ENCODE results near the gene SELE. TPM values are rescaled to one million over a fixed set of nuclear protein-coding genes. Genes with fewer than 3 reads are reported as not detected.

Gene SELE, protein sequence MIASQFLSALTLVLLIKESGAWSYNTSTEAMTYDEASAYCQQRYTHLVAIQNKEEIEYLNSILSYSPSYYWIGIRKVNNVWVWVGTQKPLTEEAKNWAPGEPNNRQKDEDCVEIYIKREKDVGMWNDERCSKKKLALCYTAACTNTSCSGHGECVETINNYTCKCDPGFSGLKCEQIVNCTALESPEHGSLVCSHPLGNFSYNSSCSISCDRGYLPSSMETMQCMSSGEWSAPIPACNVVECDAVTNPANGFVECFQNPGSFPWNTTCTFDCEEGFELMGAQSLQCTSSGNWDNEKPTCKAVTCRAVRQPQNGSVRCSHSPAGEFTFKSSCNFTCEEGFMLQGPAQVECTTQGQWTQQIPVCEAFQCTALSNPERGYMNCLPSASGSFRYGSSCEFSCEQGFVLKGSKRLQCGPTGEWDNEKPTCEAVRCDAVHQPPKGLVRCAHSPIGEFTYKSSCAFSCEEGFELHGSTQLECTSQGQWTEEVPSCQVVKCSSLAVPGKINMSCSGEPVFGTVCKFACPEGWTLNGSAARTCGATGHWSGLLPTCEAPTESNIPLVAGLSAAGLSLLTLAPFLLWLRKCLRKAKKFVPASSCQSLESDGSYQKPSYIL
- total RNA-seq (2014; rRNA removed; shearing (Covaris generic)), result not detected in 2 replicates

DNA sequence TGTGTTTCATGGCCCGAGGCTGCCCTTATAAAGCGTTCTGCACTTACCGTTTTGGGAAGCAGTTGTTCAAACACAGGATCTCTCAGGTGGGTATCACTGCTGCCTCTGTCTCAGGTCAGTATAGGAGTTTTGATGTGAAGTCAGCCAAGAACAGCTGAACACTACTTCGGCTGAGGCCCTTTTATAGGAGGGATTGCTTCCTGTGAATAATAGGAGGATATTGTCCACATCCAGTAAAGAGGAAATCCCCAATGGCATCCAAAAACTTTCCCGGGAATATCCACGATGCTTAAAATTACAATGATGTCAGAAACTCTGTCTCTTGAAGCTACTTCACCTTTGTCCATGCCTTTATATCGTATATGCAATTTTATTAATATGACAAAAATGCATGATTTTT, at the start of gene SELE:
Gene SELE, minus strand, starts transcription at position 156 of the 400 bp plus-strand sequence. CDS start 467 bp downstream, outside the sequence.
- no peak for DNase-seq (ENCODE audit: low spot score)
- in situ Hi-C loops (cut with HindIII; ENCODE audit: low sequenced_read_pairs), result no loop called here

DNA sequence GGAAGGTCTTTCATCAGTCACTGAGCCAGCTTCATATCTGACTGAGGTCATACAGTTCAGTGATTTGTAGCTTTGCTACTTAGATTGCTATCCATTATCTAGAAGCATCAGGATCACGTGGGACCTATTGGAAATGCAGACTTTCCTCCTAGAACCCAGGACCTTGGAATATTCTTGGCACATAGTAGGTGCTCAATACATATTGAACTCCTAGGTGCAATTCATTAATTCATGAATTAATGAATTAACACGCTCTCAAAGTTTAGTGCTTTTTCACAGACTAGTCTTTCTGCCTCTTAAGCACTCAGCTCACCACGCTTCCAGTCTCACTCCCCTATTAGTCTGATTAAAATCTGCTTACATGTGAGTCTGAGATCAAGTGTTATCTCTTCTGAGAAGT, 48.7 kb upstream of the SELE start:
- in situ Hi-C loops (cut with HindIII; ENCODE audit: low sequenced_read_pairs), result no loop called here
- DNase-seq (ENCODE audit: low spot score), result no peak

DNA sequence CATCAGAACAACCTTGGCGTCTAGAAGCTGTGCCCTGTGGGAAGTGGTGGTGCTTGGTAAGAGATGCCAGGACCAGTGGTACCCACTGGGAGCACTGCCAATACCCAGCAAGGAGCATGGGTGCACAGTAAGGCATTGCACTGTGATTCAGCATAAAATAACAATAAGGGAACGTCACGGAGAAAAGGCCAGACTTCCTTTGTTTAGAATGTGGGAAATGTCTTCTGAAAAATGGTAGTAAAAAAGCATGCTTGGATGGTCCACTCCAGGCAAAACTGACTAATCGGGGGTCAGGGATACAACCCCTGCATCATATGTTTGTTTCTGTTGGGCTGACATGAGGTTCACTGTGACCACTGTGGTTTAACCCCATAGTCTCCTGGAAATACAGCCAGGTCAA, 46.1 kb upstream of the SELE start:
- no peak for DNase-seq (ENCODE audit: low spot score)
- in situ Hi-C loops (cut with HindIII; ENCODE audit: low sequenced_read_pairs), result no loop called here

DNA sequence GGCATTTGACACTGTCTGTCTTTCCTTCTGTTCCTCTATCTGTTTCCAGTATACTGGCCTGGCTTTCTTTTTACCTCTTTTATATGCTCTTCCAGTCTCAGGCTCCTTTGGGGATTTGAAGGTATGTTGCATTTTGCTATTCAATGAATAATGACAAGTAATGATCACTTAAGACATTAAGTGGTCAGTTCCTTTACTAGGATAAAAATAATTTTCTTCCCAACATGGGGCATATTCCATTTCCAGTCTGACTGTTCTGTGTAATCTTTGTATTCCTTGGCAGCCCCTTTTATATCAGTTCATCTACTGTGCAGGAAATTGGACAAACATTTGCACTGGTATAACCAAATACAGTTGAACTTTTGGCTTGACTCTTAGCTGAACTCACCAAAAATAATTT, 45.3 kb upstream of the SELE start:
- in situ Hi-C loops (cut with HindIII; ENCODE audit: low sequenced_read_pairs), result no loop called here
- DNase-seq (ENCODE audit: low spot score), result no peak

DNA sequence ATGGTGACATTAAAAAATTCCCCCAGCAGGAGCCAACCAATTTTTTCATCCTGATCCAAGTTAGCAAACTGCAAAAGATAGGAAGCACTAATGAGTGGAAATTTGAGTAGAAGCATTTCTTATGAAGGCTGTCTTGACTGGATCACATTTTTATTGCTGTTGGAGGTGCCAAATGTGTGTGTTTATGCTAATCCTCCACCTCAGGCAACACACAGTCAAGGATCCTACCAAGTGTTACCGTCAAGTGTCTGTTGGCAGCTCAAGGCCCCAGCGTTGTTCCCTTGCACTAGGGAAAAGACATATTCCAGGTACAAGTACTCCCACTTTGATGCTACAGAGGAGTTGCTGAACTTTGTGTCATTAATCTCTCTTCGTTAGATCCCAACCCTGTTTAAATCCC, 42.6 kb upstream of the SELE start:
- DNase-seq (ENCODE audit: low spot score), result no peak
- in situ Hi-C loops (cut with HindIII; ENCODE audit: low sequenced_read_pairs), result no loop called here

DNA sequence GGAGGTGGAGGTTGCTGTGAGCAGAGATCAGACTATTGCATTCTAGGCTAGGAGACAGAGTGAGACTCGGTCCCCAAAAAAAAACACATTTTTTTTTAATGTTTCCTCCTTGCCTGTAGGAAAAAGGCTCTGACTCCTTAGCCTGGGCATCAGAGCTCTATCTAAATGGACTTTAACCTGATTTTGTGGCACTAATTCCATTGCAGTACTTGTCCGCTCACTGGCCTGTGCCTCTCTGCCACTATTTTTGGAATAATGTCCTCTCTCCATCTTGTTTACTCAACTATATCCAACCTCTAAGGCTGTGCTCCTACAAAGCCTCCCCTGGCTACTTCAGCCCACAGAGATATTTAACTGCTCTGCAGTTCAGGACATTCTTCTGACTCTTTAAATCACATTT, 34.3 kb upstream of the SELE start:
- in situ Hi-C loops (cut with HindIII; ENCODE audit: low sequenced_read_pairs), result no loop called here
- no peak for DNase-seq (ENCODE audit: low spot score)

DNA sequence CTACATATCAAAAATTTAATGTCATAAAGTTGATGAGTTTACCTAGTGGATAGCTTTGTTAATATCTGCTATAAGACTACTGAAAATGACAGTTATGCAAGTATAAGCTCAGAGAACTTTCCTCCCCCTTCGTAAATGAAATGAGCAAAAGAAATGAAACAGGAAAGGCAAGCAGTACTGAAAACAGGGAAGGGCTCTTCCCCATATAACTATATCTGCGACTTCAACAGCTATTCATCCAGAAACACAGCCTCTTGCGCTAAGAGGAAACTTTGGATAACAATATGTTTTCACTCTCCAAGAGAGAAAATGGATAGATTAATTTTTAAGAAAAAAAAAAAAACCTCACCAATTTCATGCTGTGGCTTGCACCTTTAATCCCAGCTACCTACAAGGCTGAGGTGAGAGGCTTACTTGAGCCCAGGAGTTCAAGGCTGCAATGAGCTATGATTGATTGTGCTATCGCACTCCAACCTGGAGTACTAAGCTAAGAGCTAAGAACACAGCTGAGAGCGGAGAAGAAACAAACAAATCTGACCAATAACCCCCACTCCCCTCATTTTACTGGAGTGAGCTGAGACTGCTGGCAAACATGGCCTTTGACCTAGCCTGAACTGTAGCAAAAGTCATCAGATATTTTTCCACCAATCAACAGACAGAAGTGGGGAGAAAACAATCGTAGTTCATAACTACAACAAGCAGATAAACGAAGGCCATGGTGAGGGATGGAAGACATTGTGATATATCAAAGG, 31.9 kb upstream of the SELE start:
- no peak for DNase-seq (ENCODE audit: low spot score)
- in situ Hi-C loops (cut with HindIII; ENCODE audit: low sequenced_read_pairs), result no loop called here

DNA sequence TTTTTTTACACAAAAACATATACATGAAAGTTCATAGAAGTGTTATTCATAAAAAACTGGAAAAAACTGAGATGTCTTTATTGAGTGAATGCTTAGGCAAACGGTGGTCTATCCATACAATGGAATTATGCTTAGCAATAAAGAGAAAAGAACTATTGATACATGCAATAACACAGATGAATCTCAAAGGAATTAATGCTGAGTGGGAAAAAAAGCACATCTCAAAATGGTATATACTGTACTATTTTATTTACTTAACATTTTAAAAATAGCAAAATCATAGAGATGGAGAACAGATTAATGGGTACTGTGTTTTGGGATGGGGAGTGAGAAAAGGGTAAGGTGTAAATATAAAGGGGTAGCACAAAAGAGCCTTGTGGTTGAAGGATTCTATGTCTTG, 31.0 kb upstream of the SELE start:
- no peak for DNase-seq (ENCODE audit: low spot score)
- in situ Hi-C loops (cut with HindIII; ENCODE audit: low sequenced_read_pairs), result no loop called here

DNA sequence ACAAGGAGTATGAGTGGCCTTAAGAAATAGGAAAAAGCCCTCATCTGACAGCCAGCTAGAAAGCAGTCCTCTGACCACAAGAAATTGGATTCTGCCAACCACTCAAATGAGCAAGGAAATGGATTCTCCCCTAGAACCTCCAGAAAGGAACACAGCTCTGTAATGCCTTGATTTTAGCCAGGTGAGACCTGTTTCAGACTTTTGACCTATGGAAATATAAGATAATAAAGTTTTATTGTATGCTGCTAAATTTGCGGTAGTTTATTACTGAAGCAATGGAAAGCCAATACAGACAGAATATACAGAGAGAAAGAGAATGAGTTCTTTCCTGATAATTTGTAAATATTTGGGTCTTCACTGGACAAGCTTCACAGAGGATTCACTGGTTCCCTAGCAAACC, 28.8 kb upstream of the SELE start:
- no peak for DNase-seq (ENCODE audit: low spot score)
- in situ Hi-C loops (cut with HindIII; ENCODE audit: low sequenced_read_pairs), result no loop called here

DNA sequence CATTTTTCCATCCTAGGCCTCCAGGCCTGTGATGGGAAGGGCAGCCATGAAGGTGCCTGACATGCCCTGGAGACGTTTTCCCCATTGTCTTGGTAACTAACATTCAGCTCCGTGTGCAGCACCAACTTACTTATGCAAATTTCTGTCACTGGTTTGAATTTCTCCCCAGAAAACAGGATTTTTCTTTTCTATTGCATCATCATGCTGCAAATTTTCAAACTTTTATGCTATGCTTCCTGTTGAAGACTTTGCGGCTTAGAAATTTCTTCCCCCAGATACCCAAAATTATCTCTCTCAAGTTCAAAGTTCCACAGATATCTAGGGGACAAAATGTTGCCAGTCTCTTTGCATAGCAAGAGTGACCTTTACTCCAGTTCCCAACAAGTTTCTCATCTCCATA, 25.2 kb upstream of the SELE start:
- DNase-seq (ENCODE audit: low spot score), result no peak
- in situ Hi-C loops (cut with HindIII; ENCODE audit: low sequenced_read_pairs), result no loop called here

DNA sequence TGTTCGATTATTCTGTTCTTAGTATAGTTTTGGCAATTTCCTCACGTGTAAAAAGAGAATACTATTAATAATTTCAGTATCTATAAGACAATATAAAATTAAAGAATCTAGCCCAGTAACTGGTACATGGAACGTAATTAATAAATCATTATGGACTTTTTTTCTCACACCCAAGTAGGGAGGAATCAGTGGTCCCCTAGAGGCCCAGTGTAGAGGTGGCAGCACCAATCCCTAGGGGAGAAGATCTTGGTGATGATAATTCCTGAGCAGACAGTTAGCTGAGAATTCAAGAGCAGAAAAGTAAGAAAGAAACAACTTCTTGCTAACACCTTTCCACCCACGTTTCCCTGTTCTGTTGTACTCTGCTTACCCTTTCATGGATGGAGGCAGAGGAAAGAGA, 19.7 kb upstream of the SELE start:
- DNase-seq (ENCODE audit: low spot score), result no peak
- in situ Hi-C loops (cut with HindIII; ENCODE audit: low sequenced_read_pairs), result no loop called here

DNA sequence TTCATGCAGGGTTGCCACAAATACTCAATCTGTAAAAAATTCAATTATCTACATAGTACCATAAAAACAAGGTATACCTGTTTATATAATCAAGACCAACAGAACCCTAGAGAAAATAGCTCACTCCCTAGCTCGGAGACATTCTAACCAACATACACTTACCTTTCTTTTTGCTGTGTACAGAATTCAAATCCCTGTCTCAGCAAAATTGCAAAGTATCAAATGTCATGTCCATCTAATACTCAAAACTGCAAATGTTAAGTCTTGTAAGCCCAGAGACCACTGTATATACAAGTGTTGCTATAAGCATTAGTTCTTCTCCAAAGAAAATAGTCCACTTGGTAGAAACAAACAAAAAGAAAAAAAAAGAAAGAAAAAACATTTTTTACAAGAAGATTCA, 16.2 kb upstream of the SELE start:
- in situ Hi-C loops (cut with HindIII; ENCODE audit: low sequenced_read_pairs), result no loop called here
- no peak for DNase-seq (ENCODE audit: low spot score)

DNA sequence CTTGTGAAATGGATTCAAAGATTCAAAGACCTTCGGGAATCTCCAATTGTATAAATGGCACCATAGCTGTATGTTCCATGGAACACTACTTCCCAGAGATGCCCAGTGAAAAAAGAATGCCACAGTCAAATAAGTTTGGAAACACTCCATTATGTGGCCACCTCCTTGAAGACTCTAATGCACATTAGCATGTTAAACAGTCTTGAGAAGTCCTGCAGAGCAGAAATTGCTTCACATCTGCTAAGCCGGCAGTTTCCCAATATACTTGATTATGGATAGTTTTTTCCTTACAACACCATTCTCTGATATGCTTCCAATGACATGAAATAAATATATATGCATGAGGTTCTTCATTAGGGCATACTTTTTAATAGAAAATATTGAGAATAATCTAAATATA, 12.7 kb upstream of the SELE start:
- DNase-seq (ENCODE audit: low spot score), result no peak
- in situ Hi-C loops (cut with HindIII; ENCODE audit: low sequenced_read_pairs), result no loop called here

DNA sequence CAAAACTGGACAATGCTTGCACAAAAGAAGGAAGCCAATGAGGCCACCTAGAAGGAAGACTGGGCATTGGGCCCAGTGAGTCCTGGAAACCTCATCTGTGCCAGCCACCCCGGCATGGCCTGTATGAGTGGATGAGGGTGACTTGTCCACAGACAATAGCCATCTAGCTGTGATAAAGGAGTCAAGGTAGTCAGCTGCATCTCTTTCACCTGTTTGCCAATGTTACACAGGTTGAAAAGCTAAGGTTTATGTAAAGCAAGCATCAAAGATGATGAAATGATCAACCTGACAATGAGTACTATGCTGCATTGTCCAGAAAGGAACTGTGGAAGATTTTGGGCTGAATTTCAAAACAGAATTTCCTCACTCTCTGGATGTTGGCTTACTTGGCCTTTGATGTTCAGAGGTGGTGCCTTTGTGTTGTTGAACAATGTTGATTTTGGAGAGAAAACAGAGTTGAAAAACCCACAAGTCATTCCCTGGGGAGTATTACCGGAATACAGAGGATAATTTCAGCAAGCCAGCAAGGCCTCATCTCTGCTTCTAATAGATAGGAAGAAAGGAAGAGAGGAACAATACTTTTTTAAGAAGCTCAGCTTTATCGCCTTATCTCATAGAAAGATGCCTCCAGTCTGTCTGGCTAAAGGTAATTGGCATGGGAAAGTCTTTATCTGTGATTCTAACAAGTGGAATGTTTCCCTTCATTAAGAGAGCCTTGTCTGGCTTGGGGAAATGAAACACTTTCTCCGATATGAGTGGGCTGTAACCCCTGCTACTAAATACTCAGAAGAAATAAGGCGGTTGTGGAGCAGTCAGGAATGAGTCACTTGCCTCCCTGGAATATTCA, 11.4 kb upstream of the SELE start:
- in situ Hi-C loops (cut with HindIII; ENCODE audit: low sequenced_read_pairs), result no loop called here
- DNase-seq (ENCODE audit: low spot score), result no peak

DNA sequence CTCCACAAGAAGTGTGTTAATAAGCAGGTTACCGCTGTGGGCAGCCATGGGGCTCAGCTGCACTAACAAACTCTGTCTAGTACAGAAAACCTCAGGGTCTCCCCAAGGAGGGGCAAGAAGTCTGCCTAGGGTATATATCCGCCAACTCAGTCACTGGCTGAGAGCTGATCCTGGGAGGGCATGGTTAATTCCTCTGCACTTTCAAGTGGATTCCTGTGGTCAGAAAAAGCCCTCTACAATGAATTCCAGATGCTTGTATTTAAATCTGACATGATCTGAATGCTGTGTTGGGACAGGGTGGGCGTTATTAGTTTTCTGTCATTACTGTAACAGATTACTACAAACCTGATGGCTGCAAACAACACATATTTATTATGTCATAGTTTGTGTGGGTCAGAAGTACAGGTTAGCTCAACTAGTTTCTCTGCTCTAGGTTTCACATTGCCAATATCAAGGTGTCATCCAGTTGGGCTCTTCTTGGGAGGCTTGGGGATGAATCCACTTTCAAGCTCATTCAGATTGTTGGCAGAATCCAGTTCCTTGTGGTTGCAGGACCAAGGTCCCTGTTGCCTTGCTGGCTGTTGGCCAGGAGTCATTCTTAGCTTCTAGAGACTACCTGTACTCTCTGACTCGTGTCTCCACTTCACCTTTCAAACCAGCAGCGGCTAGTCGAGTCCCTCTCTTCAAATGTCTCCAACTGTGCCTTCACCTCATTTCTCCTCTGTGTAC, 8.0 kb upstream of the SELE start:
- no peak for DNase-seq (ENCODE audit: low spot score)
- in situ Hi-C loops (cut with HindIII; ENCODE audit: low sequenced_read_pairs), result no loop called here

DNA sequence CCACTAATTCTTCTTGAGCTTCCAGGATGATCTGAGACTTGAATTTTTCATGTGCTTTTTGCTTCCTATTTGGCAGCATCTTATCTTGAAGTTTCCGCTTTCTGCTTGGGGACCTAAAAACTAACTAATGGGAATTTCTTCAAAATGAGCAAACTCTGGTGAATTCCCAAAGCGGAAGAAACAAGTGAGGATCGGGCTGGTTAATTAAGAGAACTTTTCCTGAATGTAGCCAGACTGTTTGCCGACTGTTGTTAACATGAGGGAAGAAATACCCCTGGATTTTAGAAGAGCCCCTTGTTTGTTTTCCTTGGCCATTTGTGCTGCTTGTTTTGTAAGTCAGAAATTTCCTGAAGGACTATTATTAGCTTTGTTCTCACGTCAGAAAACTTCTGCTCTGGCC, 6.1 kb upstream of the SELE start:
- in situ Hi-C loops (cut with HindIII; ENCODE audit: low sequenced_read_pairs), result no loop called here
- no peak for DNase-seq (ENCODE audit: low spot score)

DNA sequence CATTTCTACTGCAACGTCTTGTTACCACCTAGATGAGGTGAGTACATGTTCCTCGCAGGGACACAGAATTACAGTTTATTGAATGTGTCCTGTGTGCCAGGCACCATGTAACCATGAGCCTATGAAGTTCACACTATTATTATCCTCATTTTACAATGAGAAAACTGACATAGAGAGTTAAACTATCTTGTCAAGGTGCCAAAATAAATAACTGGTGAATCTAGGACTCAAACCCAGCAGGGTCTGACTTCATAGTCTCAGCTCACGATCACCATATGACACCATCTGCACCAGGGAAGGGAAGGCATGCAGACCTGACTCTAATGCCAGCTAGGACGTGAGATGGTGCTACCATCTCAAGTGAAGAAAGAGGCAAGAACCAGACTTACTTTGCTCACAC, 2.4 kb downstream of the SELE start:
- in situ Hi-C loops (cut with HindIII; ENCODE audit: low sequenced_read_pairs), result no loop called here

DNA sequence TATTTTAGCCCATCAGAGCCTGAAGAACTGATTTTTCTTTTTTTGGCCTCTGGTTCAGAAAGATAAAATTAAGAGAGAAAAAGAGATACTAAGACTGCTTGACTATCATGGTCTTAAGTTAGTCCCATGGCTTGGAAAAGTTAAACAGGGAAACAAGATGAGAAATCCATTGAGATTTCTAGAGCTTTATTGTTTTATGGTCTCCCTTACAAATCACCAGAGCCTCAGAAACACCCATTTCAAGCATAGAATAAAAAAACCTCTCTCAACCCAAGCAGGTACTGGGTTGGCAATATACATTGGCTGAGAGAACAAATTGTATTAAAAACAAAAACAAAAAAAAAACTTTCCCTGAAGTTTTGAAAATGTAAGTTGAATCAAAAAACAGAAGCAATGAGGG, 3.9 kb downstream of the SELE start:
- no peak for DNase-seq (ENCODE audit: low spot score)
- in situ Hi-C loops (cut with HindIII; ENCODE audit: low sequenced_read_pairs), result no loop called here

More for the DNA sequence above, 2.4 kb downstream of the SELE start:
- DNase-seq (ENCODE audit: low spot score), result no peak

DNA sequence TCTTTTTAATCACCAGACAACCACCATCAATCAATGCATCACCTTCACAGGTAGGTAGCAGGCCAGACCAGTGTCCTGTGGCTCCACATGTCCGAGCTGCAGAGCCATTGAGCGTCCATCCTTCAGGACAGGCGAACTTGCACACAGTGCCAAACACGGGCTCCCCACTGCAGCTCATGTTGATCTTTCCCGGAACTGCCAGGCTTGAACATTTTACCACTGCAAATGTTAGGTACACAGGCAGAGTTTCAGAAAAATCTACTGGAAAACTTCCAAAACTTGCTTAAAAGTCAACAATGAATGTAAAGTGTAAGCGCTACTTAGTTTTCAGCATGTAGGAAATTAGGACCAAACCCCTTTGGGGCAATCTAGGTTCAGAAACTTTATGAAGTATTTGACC, 6.6 kb downstream of the SELE start:
- no peak for DNase-seq (ENCODE audit: low spot score)
- in situ Hi-C loops (cut with HindIII; ENCODE audit: low sequenced_read_pairs), result no loop called here

Measured in G401 (cell line).